Measurements from ENCODE around the gene ROS1.

DNA sequence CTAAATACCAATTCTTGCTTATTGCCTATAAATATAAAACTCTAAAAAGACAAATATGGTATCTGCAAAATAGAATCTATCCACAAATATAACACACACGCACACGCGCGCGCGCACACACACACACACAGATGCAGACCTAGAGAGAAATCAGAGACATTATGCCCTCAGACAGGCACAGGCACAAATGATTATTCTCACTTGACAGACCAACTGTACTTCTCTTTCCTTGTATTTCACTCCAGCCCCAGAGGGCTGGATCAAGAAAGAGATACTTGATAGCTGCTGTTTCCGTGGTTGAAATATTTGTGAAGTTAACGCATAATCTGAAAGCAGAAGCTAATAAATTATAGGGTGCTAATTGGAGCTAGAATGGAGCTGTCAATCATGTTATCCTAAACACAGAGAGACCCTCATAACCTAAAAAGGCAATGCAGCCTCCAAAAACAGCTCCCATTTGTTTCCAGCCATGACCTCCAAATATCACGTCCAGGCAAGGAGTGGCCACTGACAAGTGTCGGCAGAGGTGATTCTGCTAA, 148.9 kb downstream of the ROS1 start:
- TF ChIP-seq, protein P1, sequence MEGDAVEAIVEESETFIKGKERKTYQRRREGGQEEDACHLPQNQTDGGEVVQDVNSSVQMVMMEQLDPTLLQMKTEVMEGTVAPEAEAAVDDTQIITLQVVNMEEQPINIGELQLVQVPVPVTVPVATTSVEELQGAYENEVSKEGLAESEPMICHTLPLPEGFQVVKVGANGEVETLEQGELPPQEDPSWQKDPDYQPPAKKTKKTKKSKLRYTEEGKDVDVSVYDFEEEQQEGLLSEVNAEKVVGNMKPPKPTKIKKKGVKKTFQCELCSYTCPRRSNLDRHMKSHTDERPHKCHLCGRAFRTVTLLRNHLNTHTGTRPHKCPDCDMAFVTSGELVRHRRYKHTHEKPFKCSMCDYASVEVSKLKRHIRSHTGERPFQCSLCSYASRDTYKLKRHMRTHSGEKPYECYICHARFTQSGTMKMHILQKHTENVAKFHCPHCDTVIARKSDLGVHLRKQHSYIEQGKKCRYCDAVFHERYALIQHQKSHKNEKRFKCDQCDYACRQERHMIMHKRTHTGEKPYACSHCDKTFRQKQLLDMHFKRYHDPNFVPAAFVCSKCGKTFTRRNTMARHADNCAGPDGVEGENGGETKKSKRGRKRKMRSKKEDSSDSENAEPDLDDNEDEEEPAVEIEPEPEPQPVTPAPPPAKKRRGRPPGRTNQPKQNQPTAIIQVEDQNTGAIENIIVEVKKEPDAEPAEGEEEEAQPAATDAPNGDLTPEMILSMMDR (IDR thresholded peaks at IDR 0.05): no peak
- no peak for TF ChIP-seq POLR2A (IDR thresholded peaks at IDR 0.05)
